Measurements from ENCODE around the gene APOBR. TPM values are rescaled to one million over a fixed set of nuclear protein-coding genes. Genes with fewer than 3 reads are reported as not detected.

The APOBR gene
- total and polyA plus RNA-seq, 10 of the 15 experiments (the other 5 are each of a cell fraction or from before 2014, with no cell fraction given), result 0.04 to 2.5 (median 0.54) TPM; not detected in 1

GRCh38 chr16:28497861-28498599 is 3.6 kb downstream of the APOBR start:
- Histone ChIP-seq H2AFZ (ENCODE audit: control insufficient read depth, low read depth, low read length) (no peak overlapping the region), H3K4me1 (ENCODE audit: control insufficient read depth, insufficient read depth, low read length) (peaks cover 31% of the 10 kb centered on the region), H3K9ac (ENCODE audit: control insufficient read depth, insufficient read depth, low read length) (no peak overlapping the region), H3K9me3 (replicated peaks; ENCODE audit: control insufficient read depth, insufficient read depth, low read length) (no peaks in the 10 kb centered on the region), H3K4me2 (ENCODE audit: control insufficient read depth, insufficient read depth) (no peak overlapping the region), H3K4me3 (no peak overlapping the region), H3K79me2 (ENCODE audit: control insufficient read depth, insufficient read depth, low read length) (no peaks in the 10 kb centered on the region), H3K27me3 (replicated peaks in 1 of 2; ENCODE audit: control insufficient read depth in 2 of 2, insufficient read depth in 2 of 2, low read length in 1 of 2) (no peaks in the 10 kb centered on the region), H3K27ac (ENCODE audit: control insufficient read depth, insufficient read depth) (no peak overlapping the region), H3K36me3 (ENCODE audit: control insufficient read depth in 2 of 2, insufficient read depth in 2 of 2, low read length in 1 of 2) (no peaks in the 10 kb centered on the region), H4K20me1 (ENCODE audit: control insufficient read depth, insufficient read depth) (no peaks in the 10 kb centered on the region)
- 87% methylated on average over 29 of the region's 33 CpGs for WGBS (ENCODE audit: insufficient coverage, insufficient replicate concordance, low lambda C conversion rate, missing lambda C conversion rate)
- ATAC-seq (no peak), DNase-seq (ENCODE audit: low read depth, low spot score) (no peak), FAIRE-seq (no peak)
- no TSS peak for BruUV-seq (replicated peaks)
- in situ Hi-C loops (cut with MboI), result no loop called here
- CTCF ChIA-PET, result no interaction called here
- RAD21 ChIA-PET (ENCODE audit: unreplicated experiment), result no interaction called here
- POLR2A ChIA-PET, result no interaction called here
- SMC1A ChIA-PET (ENCODE audit: uncharacterized antibody, unreplicated experiment), result no interaction called here
- intact Hi-C loops (cut with micrococcal nuclease; ENCODE audit: unreplicated experiment), result loop anchor here (10.0 kb wide), 1 partner anchor 427 kb away; the partner anchor contains the start of gene RABEP2
- TF ChIP-seq, protein P1, sequence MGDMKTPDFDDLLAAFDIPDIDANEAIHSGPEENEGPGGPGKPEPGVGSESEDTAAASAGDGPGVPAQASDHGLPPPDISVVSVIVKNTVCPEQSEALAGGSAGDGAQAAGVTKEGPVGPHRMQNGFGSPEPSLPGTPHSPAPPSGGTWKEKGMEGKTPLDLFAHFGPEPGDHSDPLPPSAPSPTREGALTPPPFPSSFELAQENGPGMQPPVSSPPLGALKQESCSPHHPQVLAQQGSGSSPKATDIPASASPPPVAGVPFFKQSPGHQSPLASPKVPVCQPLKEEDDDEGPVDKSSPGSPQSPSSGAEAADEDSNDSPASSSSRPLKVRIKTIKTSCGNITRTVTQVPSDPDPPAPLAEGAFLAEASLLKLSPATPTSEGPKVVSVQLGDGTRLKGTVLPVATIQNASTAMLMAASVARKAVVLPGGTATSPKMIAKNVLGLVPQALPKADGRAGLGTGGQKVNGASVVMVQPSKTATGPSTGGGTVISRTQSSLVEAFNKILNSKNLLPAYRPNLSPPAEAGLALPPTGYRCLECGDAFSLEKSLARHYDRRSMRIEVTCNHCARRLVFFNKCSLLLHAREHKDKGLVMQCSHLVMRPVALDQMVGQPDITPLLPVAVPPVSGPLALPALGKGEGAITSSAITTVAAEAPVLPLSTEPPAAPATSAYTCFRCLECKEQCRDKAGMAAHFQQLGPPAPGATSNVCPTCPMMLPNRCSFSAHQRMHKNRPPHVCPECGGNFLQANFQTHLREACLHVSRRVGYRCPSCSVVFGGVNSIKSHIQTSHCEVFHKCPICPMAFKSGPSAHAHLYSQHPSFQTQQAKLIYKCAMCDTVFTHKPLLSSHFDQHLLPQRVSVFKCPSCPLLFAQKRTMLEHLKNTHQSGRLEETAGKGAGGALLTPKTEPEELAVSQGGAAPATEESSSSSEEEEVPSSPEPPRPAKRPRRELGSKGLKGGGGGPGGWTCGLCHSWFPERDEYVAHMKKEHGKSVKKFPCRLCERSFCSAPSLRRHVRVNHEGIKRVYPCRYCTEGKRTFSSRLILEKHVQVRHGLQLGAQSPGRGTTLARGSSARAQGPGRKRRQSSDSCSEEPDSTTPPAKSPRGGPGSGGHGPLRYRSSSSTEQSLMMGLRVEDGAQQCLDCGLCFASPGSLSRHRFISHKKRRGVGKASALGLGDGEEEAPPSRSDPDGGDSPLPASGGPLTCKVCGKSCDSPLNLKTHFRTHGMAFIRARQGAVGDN (IDR thresholded peaks at IDR 0.05), result no peak
- no peak for TF ChIP-seq ZBTB11 (CRISPR knock-in tag; IDR thresholded peaks at IDR 0.05)
- no peak for TF ChIP-seq POU2F2 (IDR thresholded peaks at IDR 0.05; ENCODE audit: borderline replicate concordance, low read depth, low read length)
- no peak for TF ChIP-seq CHD1 (IDR thresholded peaks at IDR 0.05; ENCODE audit: low read depth, low read length)
- TF ChIP-seq E4F1 (IDR thresholded peaks at IDR 0.05; ENCODE audit: borderline replicate concordance, partially characterized antibody), result no peak
- TF ChIP-seq GABPA (IDR thresholded peaks at IDR 0.05; ENCODE audit: low read depth), result no peak
- TF ChIP-seq MYB (IDR thresholded peaks at IDR 0.05; ENCODE audit: borderline replicate concordance, low read depth, low read length), result no peak
- no peak for TF ChIP-seq ZNF592 (IDR thresholded peaks at IDR 0.05)

Measured in GM12878 (cell line).